ENCODE measurements around the gene THRB.

The THRB gene

GRCh38 chr3:24474862-24475261 lies 19.8 kb downstream of the THRB start:
- Histone ChIP-seq H3K36me3 (ENCODE audit: insufficient read depth, low read length) (no peaks in the 10 kb centered on the region), H3K4me1 (ENCODE audit: insufficient read depth, low read length) (no peaks in the 10 kb centered on the region), H2AFZ (ENCODE audit: low read depth, low read length) (no peak overlapping the region), H3K4me3 (ENCODE audit: low read length) (no peak overlapping the region), H3K9me3 (ENCODE audit: low read length) (no peaks in the 10 kb centered on the region), H3K27me3 (ENCODE audit: insufficient read depth, low read length) (no peaks in the 10 kb centered on the region)

- H3K4me1 ChIP-seq (ENCODE audit: insufficient read depth, low read length) = no peaks in the 10 kb centered on the region
- H3K9me3 ChIP-seq (ENCODE audit: low read length) = no peaks in the 10 kb centered on the region
- no peak overlapping the region for H3K4me3 ChIP-seq (ENCODE audit: low read length)
- H3K27me3 ChIP-seq (ENCODE audit: insufficient read depth, low read length) = no peaks in the 10 kb centered on the region
- no peak overlapping the region for H2AFZ ChIP-seq (ENCODE audit: low read depth, low read length)
- no peaks in the 10 kb centered on the region for H3K36me3 ChIP-seq (ENCODE audit: insufficient read depth, low read length)
These were observed 22.3 kb downstream of the THRB start for GRCh38 chr3:24472358-24472757.

- Histone ChIP-seq H3K27me3 (ENCODE audit: insufficient read depth, low read length) (no peaks in the 10 kb centered on the region), H3K36me3 (ENCODE audit: insufficient read depth, low read length) (no peaks in the 10 kb centered on the region), H2AFZ (ENCODE audit: low read depth, low read length) (no peak overlapping the region), H3K4me1 (ENCODE audit: insufficient read depth, low read length) (no peaks in the 10 kb centered on the region), H3K4me3 (ENCODE audit: low read length) (no peak overlapping the region), H3K9me3 (ENCODE audit: low read length) (no peaks in the 10 kb centered on the region)
These were observed 23.2 kb downstream of the THRB start for GRCh38 chr3:24471486-24471885.

DNA sequence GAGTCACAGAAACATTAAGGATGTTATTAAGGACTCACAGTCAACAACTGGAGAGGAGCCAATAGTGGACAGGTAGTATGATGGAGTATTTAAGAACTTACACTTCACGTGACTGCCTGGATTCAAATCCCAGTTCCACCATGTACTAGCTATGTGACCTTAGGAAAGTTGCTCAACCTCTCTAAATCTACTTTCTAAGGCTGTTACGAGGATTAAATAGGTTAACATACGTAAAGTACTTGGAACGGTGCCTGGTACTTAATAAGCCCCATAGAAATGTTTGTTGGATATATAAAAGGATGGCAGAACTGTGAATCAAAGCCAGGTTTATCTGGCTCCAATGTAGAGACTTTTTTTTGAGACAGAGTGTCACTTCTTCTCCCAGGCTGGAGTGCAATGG lies 24.4 kb downstream of the THRB start:
- no peak overlapping the region for H2AFZ ChIP-seq (ENCODE audit: low read depth, low read length)
- no peaks in the 10 kb centered on the region for H3K9me3 ChIP-seq (ENCODE audit: low read length)
- H3K4me3 ChIP-seq (ENCODE audit: low read length) = no peak overlapping the region
- no peaks in the 10 kb centered on the region for H3K36me3 ChIP-seq (ENCODE audit: insufficient read depth, low read length)
- H3K4me1 ChIP-seq (ENCODE audit: insufficient read depth, low read length) = no peaks in the 10 kb centered on the region
- no peaks in the 10 kb centered on the region for H3K27me3 ChIP-seq (ENCODE audit: insufficient read depth, low read length)

DNA sequence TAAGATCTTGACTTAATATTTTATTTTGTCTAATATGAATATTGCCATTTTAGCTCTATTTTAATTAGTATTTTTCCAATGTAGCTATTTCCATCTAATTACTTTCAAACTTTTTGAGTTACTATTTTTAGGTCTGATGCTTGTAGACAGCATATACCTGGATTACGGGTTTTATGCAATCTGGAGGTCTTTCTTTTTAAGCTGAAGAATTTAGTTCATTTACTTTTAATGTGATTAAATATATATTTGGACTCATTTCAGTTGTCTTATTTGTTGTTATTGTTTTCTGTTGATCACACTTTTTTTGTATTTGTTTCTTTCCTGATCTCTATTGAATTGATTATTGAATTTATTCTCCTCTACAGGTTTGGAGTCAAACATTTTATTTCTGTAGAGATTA lies 30.3 kb downstream of the THRB start:
- Histone ChIP-seq H3K27me3 (ENCODE audit: insufficient read depth, low read length) (no peaks in the 10 kb centered on the region), H3K9me3 (ENCODE audit: low read length) (no peaks in the 10 kb centered on the region), H2AFZ (ENCODE audit: low read depth, low read length) (no peak overlapping the region), H3K4me3 (ENCODE audit: low read length) (no peak overlapping the region), H3K4me1 (ENCODE audit: insufficient read depth, low read length) (no peaks in the 10 kb centered on the region), H3K36me3 (ENCODE audit: insufficient read depth, low read length) (no peaks in the 10 kb centered on the region)

- Histone ChIP-seq H2AFZ (ENCODE audit: low read depth, low read length) (no peak overlapping the region), H3K9me3 (ENCODE audit: low read length) (no peaks in the 10 kb centered on the region), H3K36me3 (ENCODE audit: insufficient read depth, low read length) (no peaks in the 10 kb centered on the region), H3K4me1 (ENCODE audit: insufficient read depth, low read length) (no peaks in the 10 kb centered on the region), H3K4me3 (ENCODE audit: low read length) (no peak overlapping the region), H3K27me3 (ENCODE audit: insufficient read depth, low read length) (no peaks in the 10 kb centered on the region)
These were observed 31.9 kb downstream of the THRB start for GRCh38 chr3:24462737-24463136.

- Histone ChIP-seq H3K27me3 (ENCODE audit: insufficient read depth, low read length) (no peaks in the 10 kb centered on the region), H3K9me3 (ENCODE audit: low read length) (no peaks in the 10 kb centered on the region), H3K4me1 (ENCODE audit: insufficient read depth, low read length) (no peaks in the 10 kb centered on the region), H2AFZ (ENCODE audit: low read depth, low read length) (no peak overlapping the region), H3K36me3 (ENCODE audit: insufficient read depth, low read length) (no peaks in the 10 kb centered on the region), H3K4me3 (ENCODE audit: low read length) (no peak overlapping the region)
These were observed 33.7 kb downstream of the THRB start for GRCh38 chr3:24460974-24461373.

- no peak overlapping the region for H2AFZ ChIP-seq (ENCODE audit: low read depth, low read length)
These were observed 36.9 kb downstream of the THRB start for GRCh38 chr3:24457719-24458118.

DNA sequence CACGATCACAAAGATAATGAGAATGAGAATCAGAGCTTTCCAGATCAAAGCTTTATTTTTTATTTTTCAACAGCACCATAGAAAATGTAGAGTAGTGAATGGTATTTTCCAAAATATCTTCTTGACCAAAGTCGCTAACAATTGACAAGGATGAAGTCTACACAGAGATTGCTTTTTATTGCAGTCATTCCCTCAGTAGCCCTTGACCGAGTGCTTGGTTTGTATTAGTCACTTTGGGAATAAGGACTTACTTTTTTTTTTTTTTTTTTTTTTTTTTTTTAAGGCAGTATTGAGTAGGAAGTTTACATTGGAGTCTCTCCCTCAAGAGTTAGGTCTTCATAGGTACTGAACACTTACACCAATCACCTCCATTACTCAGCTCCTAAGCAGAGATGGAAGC lies 39.8 kb downstream of the THRB start:
- H3K4me3 ChIP-seq (ENCODE audit: low read length) = no peak overlapping the region
- H2AFZ ChIP-seq (ENCODE audit: low read depth, low read length) = no peak overlapping the region
- no peaks in the 10 kb centered on the region for H3K9me3 ChIP-seq (ENCODE audit: low read length)
- H3K27me3 ChIP-seq (ENCODE audit: insufficient read depth, low read length) = no peaks in the 10 kb centered on the region
- no peaks in the 10 kb centered on the region for H3K36me3 ChIP-seq (ENCODE audit: insufficient read depth, low read length)
- H3K4me1 ChIP-seq (ENCODE audit: insufficient read depth, low read length) = no peaks in the 10 kb centered on the region

More at GRCh38 chr3:24457719-24458118, 36.9 kb downstream of the THRB start:
- H3K36me3 ChIP-seq (ENCODE audit: insufficient read depth, low read length) = no peaks in the 10 kb centered on the region
- no peaks in the 10 kb centered on the region for H3K4me1 ChIP-seq (ENCODE audit: insufficient read depth, low read length)
- no peak overlapping the region for H3K4me3 ChIP-seq (ENCODE audit: low read length)
- no peaks in the 10 kb centered on the region for H3K27me3 ChIP-seq (ENCODE audit: insufficient read depth, low read length)
- no peaks in the 10 kb centered on the region for H3K9me3 ChIP-seq (ENCODE audit: low read length)

- H3K4me1 ChIP-seq (ENCODE audit: insufficient read depth, low read length) = no peaks in the 10 kb centered on the region
- H3K9me3 ChIP-seq (ENCODE audit: low read length) = no peaks in the 10 kb centered on the region
- no peaks in the 10 kb centered on the region for H3K27me3 ChIP-seq (ENCODE audit: insufficient read depth, low read length)
- H2AFZ ChIP-seq (ENCODE audit: low read depth, low read length) = no peak overlapping the region
- no peaks in the 10 kb centered on the region for H3K36me3 ChIP-seq (ENCODE audit: insufficient read depth, low read length)
- H3K4me3 ChIP-seq (ENCODE audit: low read length) = no peak overlapping the region
These were observed 40.3 kb downstream of the THRB start for GRCh38 chr3:24454393-24454792.

DNA sequence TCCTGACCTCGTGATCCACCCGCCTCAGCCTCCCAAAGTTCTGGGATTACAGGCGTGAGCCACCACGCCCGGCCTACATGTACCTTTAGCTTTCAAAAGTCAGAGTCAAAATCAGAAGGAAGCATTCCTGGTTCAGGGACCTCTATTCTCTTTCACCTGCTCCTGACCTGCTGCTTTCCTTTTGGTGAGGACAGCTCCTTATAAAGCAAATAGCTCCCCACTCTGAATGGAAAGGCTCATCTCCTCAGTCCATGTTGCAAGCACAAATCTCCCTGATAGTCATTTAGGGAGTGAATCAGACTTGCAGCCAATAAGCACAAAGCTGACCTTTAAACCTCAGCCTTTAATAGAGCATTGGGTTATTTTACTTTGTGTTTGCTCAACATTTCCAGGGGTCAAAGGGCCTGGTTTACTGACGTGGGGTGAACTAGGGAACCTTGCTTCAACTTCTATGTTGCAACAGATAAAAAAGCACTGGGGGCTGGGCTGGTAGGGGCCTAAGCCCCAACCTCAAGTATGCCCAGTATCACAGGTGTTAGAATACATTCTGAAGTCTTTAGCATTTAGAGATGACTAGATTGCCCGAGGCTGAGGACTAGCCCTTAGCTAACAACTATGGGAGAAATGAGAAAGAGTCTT lies 43.1 kb downstream of the THRB start:
- Histone ChIP-seq H3K36me3 (ENCODE audit: insufficient read depth, low read length) (no peaks in the 10 kb centered on the region), H3K9me3 (ENCODE audit: low read length) (no peaks in the 10 kb centered on the region), H3K4me3 (ENCODE audit: low read length) (no peak overlapping the region), H2AFZ (ENCODE audit: low read depth, low read length) (no peak overlapping the region), H3K4me1 (ENCODE audit: insufficient read depth, low read length) (no peaks in the 10 kb centered on the region), H3K27me3 (ENCODE audit: insufficient read depth, low read length) (no peaks in the 10 kb centered on the region)

DNA sequence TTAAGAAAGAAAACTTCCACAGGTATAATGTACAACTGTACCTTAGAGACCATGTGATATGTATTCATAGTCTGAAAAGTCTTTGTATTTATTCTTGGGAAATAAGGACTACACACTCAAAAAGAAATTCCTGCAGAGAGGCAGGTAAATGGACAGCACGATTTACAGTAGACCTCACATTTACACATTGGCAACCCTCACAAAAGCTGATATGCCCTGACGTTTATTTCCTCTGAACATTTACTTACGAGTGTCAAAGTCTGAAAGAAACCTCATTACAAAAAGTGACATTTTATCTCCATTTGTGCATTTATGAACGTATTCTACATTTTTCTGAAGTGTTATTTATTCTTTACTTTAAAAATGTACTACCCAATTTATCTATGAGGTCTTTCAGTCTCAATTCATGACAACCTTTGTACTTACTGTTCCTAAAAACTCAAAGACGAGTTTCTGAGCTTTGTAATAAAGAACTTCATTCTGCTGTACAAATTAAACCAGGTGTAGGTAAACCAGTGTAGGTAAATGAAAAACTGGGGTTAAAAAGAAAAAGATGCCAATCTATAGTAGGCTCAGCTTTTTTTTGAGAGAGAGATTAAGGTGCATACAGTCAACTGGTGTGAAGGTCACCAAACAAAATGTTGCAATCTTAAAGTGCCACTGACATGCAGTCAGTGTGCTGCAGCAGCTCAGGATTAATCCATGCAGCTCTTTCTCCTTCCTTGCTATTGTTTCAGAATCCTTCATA lies 44.3 kb downstream of the THRB start:
- no peaks in the 10 kb centered on the region for H3K36me3 ChIP-seq (ENCODE audit: insufficient read depth, low read length)
- no peaks in the 10 kb centered on the region for H3K4me1 ChIP-seq (ENCODE audit: insufficient read depth, low read length)
- H3K9me3 ChIP-seq (ENCODE audit: low read length) = no peaks in the 10 kb centered on the region
- H3K27me3 ChIP-seq (ENCODE audit: insufficient read depth, low read length) = no peaks in the 10 kb centered on the region
- no peak overlapping the region for H2AFZ ChIP-seq (ENCODE audit: low read depth, low read length)
- no peak overlapping the region for H3K4me3 ChIP-seq (ENCODE audit: low read length)

DNA sequence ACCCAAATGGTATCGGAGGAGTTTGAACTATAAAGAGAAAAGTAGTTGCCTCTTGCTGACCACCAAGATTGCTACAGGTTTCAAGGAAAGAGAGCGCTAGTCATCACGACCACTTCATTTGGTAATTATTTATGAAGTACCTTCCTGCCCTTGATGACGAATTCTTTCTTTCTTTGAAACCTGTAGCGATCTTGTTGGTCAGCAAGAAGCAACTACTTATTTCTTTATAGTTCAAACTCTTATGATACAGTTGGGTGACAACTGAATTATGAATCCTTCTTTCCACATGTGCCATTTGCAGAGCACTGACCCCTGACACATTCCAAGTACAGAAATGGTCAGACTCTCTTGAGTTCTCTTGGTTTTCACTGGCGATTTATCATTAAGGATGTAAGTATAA lies 46.8 kb downstream of the THRB start:
- Histone ChIP-seq H3K9me3 (ENCODE audit: low read length) (no peaks in the 10 kb centered on the region), H3K36me3 (ENCODE audit: insufficient read depth, low read length) (no peaks in the 10 kb centered on the region), H3K4me1 (ENCODE audit: insufficient read depth, low read length) (no peaks in the 10 kb centered on the region), H3K27me3 (ENCODE audit: insufficient read depth, low read length) (no peaks in the 10 kb centered on the region), H2AFZ (ENCODE audit: low read depth, low read length) (no peak overlapping the region), H3K4me3 (ENCODE audit: low read length) (no peak overlapping the region)

DNA sequence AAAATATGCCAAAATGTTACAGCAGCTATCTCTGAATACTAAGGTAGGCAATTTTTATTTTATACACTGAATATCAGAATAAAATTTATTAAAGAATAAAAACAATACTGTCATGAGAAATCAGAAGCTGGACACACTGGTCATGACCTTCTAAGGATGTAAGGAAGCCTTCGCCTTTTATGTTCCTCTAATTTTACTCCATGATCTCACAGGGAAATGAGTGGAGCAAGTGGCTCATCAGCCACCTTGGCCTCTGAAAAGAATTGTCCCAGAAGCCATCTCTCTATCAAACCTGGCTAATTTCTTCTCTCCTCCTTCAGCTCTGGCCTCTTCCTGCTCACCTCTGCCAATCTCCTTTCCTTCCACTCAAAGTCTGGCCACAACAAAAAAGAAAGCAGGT lies 48.6 kb downstream of the THRB start:
- Histone ChIP-seq H2AFZ (ENCODE audit: low read depth, low read length) (no peak overlapping the region), H3K36me3 (ENCODE audit: insufficient read depth, low read length) (no peaks in the 10 kb centered on the region), H3K4me1 (ENCODE audit: insufficient read depth, low read length) (no peaks in the 10 kb centered on the region), H3K9me3 (ENCODE audit: low read length) (no peaks in the 10 kb centered on the region), H3K4me3 (ENCODE audit: low read length) (no peak overlapping the region), H3K27me3 (ENCODE audit: insufficient read depth, low read length) (no peaks in the 10 kb centered on the region)

All from neuron (in vitro differentiated cells).